GM13976 (cell line): ENCODE data around the gene KSR1.
A peak's percentile ranks its signal among the peaks of the same experiment; 100 is the strongest.

Experiments
- DNase-seq: peaks from one replicate; pipeline ENCODE4 v3.0.0; 2012; ENCODE audit warnings: low spot score
- CTCF ChIP-seq: IDR thresholded peaks from 2 replicates; pipeline ENCODE4 v1.5.1; 2012; ENCODE audit warnings: borderline replicate concordance, mild to moderate bottlenecking; ENCODE audit not compliant: insufficient read depth; ENCODE audit errors: extremely low read depth, missing control alignments, control extremely low read depth
- in situ Hi-C: fragments of 300-500 bp; cut with MboI; formaldehyde crosslinking; loops from one replicate; pipeline ENCODE4 v1.12.0; 2022; ENCODE audit warnings: low sequenced_read_pairs, mixed read lengths, inconsistent platforms; ENCODE audit not compliant: unreplicated experiment

The KSR1 gene

GRCh38 chr17:27567563-27567859 lies 111.3 kb downstream of the KSR1 start:
- no peak for DNase-seq
- in situ Hi-C loops = no loop called here

GRCh38 chr17:27568216-27568615 lies 112.0 kb downstream of the KSR1 start:
- no peak for DNase-seq
- in situ Hi-C loops = no loop called here
- TF ChIP-seq CTCF = no peak

More at GRCh38 chr17:27567563-27567859, 111.3 kb downstream of the KSR1 start:
- TF ChIP-seq CTCF = no peak

- no peak for DNase-seq
- in situ Hi-C loops = no loop called here
- TF ChIP-seq CTCF = no peak
Observed at GRCh38 chr17:27568811-27569210, 112.6 kb downstream of the KSR1 start.

GRCh38 chr17:27569257-27569722 lies 113.0 kb downstream of the KSR1 start:
- in situ Hi-C loops = no loop called here
- DNase-seq = peak; percentile 79
- TF ChIP-seq CTCF = peak; percentile 73

GRCh38 chr17:27569884-27570577 lies 113.8 kb downstream of the KSR1 start:
- in situ Hi-C loops = loop anchor here (10.0 kb wide), 1 partner anchor 105 kb away; no protein-coding TSS in a partner anchor
- no peak for TF ChIP-seq CTCF
- no peak for DNase-seq

GRCh38 chr17:27570578-27570914 lies 114.3 kb downstream of the KSR1 start:
- DNase-seq = no peak
- no peak for TF ChIP-seq CTCF
- in situ Hi-C loops = loop anchor here (10.0 kb wide), 1 partner anchor 106 kb away; no protein-coding TSS in a partner anchor
